Measurements from ENCODE around the gene FOXO1.
"Not testable (repeated sequence)": the region's sequence is repeated elsewhere in the genome, so short reads cannot be mapped to it uniquely, and the experiment has no call there.

FOXO1 gene

GRCh38 chr13:40666045-40666932 lies at the start of gene FOXO1:
Gene FOXO1, minus strand, starts transcription at chr13:40666641. Its CDS starts 429 bp downstream, at chr13:40666212.
- CTCF ChIA-PET: no interaction called here
- POLR2A ChIA-PET (ENCODE audit: low non-redundant PET): interaction anchor here (0.5 kb wide), 1 partner anchor 110 kb away, joined by 3 read pairs; no protein-coding TSS in a partner anchor
- H3K27ac ChIP-seq: peak within 1 kb of the TSS; percentile 90
- DNase-seq (ENCODE audit: low spot score): peak; percentile 99
- TF ChIP-seq CTCF (conservative IDR thresholded peaks at IDR 0.05; ENCODE audit: low read depth): no peak

GRCh38 chr13:40714433-40714832 lies 48.0 kb upstream of the FOXO1 start:
- H3K27ac ChIP-seq; CTCF ChIA-PET; DNase-seq (ENCODE audit: low spot score); POLR2A ChIA-PET (ENCODE audit: low non-redundant PET): not testable (repeated sequence)

GRCh38 chr13:40706439-40706838 lies 40.0 kb upstream of the FOXO1 start:
- TF ChIP-seq CTCF (conservative IDR thresholded peaks at IDR 0.05; ENCODE audit: low read depth): no peak
- no peak for DNase-seq (ENCODE audit: low spot score)
- ChIA-PET POLR2A (ENCODE audit: low non-redundant PET) (no interaction called here), CTCF (no interaction called here)
- H3K27ac ChIP-seq: no peak overlapping the region

- no peak overlapping the region for H3K27ac ChIP-seq
Observed at GRCh38 chr13:40697711-40698110, 31.3 kb upstream of the FOXO1 start.

GRCh38 chr13:40694426-40694825 lies 28.0 kb upstream of the FOXO1 start:
- POLR2A ChIA-PET (ENCODE audit: low non-redundant PET): no interaction called here

More at GRCh38 chr13:40697711-40698110, 31.3 kb upstream of the FOXO1 start:
- CTCF ChIA-PET: no interaction called here
- TF ChIP-seq CTCF (conservative IDR thresholded peaks at IDR 0.05; ENCODE audit: low read depth): no peak
- POLR2A ChIA-PET (ENCODE audit: low non-redundant PET): no interaction called here
- DNase-seq (ENCODE audit: low spot score): no peak

GRCh38 chr13:40692946-40693345 lies 26.5 kb upstream of the FOXO1 start:
- ChIA-PET POLR2A (ENCODE audit: low non-redundant PET) (interaction anchor here (1.0 kb wide), 1 partner anchor 101 kb away, joined by 8 read pairs; no protein-coding TSS in a partner anchor), CTCF (no interaction called here)
- no peak overlapping the region for H3K27ac ChIP-seq
- DNase-seq (ENCODE audit: low spot score): no peak
- no peak for TF ChIP-seq CTCF (conservative IDR thresholded peaks at IDR 0.05; ENCODE audit: low read depth)

More at GRCh38 chr13:40694426-40694825, 28.0 kb upstream of the FOXO1 start:
- no peak for TF ChIP-seq CTCF (conservative IDR thresholded peaks at IDR 0.05; ENCODE audit: low read depth)
- DNase-seq (ENCODE audit: low spot score): no peak
- CTCF ChIA-PET: no interaction called here
- no peak overlapping the region for H3K27ac ChIP-seq

GRCh38 chr13:40688781-40689180 lies 22.3 kb upstream of the FOXO1 start:
- CTCF ChIA-PET: interaction anchor here (0.6 kb wide), 3 partner anchors 90 to 485 kb away, joined by 3 to 4 read pairs (median 3); no protein-coding TSS in a partner anchor

More at GRCh38 chr13:40688781-40689180, 22.3 kb upstream of the FOXO1 start:
- no peak for TF ChIP-seq CTCF (conservative IDR thresholded peaks at IDR 0.05; ENCODE audit: low read depth)
- DNase-seq (ENCODE audit: low spot score): no peak
- POLR2A ChIA-PET (ENCODE audit: low non-redundant PET): no interaction called here
- no peak overlapping the region for H3K27ac ChIP-seq
